ENCODE measurements around the gene DISC1.

- TF ChIP-seq CTCF (IDR thresholded peaks at IDR 0.05 in 2 of 3, conservative IDR thresholded peaks at IDR 0.05 in 1 of 3; ENCODE audit: borderline replicate concordance in 1 of 3, insufficient read depth in 1 of 3, low read depth in 2 of 3, low read length in 2 of 3) (no peak), POLR2A (IDR thresholded peaks at IDR 0.05; ENCODE audit: borderline replicate concordance, extremely low read depth, insufficient read depth, insufficient read length) (no peak), JUND (IDR thresholded peaks at IDR 0.05) (no peak), CEBPB (IDR thresholded peaks at IDR 0.05; ENCODE audit: low read depth) (no peak), SIN3A (IDR thresholded peaks at IDR 0.05; ENCODE audit: low read depth) (no peak), REST (IDR thresholded peaks at IDR 0.05; ENCODE audit: low read depth) (no peak), RAD21 (IDR thresholded peaks at IDR 0.05; ENCODE audit: low read depth) (no peak), POLR2AphosphoS5 (IDR thresholded peaks at IDR 0.05; ENCODE audit: low read depth, low read length) (no peak), SP1 (IDR thresholded peaks at IDR 0.05; ENCODE audit: low read depth) (no peak), EZH2 (IDR thresholded peaks at IDR 0.05) (no peak), MAX (IDR thresholded peaks at IDR 0.05) (no peak)
These were observed 330.8 kb downstream of the DISC1 start for GRCh38 chr1:231957359-231957758.
